Colonic mucosa (tissue), 4 donors: ENCODE results near the gene MRO. TPM values are rescaled to one million over a fixed set of nuclear protein-coding genes. Genes with fewer than 3 reads are reported as not detected.
"Not testable (repeated sequence)": the region's sequence is repeated elsewhere in the genome, so short reads cannot be mapped to it uniquely, and the experiment has no call there.

Source experiments
- DNase-seq: peaks from one replicate; pipeline ENCODE4 v3.0.0-alpha.2; 2020
- H3K27ac ChIP-seq: fragments of 200-600 bp; one replicate; pipeline ENCODE4 v1.8.0; 2021
- H3K27me3 ChIP-seq: fragments of 200-600 bp; one replicate; pipeline ENCODE4 v1.8.0; 2021
- H3K36me3 ChIP-seq: fragments of 200-600 bp; one replicate; pipeline ENCODE4 v1.8.0; 2021
- H3K4me1 ChIP-seq: fragments of 200-600 bp; one replicate; pipeline ENCODE4 v1.8.0; 2021; ENCODE audit warnings: mild to moderate bottlenecking
- H3K4me3 ChIP-seq: fragments of 200-600 bp; one replicate; pipeline ENCODE4 v1.8.0; 2021
- H3K9ac ChIP-seq, 2 donors: one replicate each; pipeline ENCODE4 v1.7.0; 2013; ENCODE audit warnings: control low read depth in 2 of 2, low read depth in 2 of 2, low read length in 2 of 2
- H3K9me3 ChIP-seq: fragments of 200-600 bp; one replicate; pipeline ENCODE4 v1.8.0; 2021
- CTCF ChIP-seq: fragments of 200-600 bp; IDR thresholded peaks from one replicate; pipeline ENCODE4 v1.8.0; 2022; ENCODE audit warnings: antibody characterized with exemption, mild to moderate bottlenecking
- intact Hi-C: fragments of 100-400 bp; cut with DNase I; formaldehyde crosslinking; loops from one replicate; pipeline ENCODE4 v1.14.1; 2022
- total RNA-seq, 2 donors: library from RNA; stranded (reverse); fragmentation: NEBNext Ultra II Directional in 1 of 2; extraction: Animal tissue kit (Norgen Biotek cat#: 25700) in 1 of 2; gene quantifications; one replicate each; pipeline ENCODE4 v1.2.1, GENCODE V29; 2021
- donor health status: healthy.
- donor health status: DM: no; HTN: no; CAD: no.
- donor health status: DM: no; HTN: no; CAD: no.

The MRO gene
- total RNA-seq, 2 donors from 2014 or later = 0.05 to 0.21 TPM

GRCh38 chr18:50861617-50862016 is 41.8 kb upstream of the MRO start:
- no peaks in the 10 kb centered on the region for H3K4me1 ChIP-seq
- H3K4me3 ChIP-seq = no peak overlapping the region
- intact Hi-C loops = no loop called here
- H3K9me3 ChIP-seq = no peaks in the 10 kb centered on the region
- no peak overlapping the region for H3K9ac ChIP-seq
- H3K36me3 ChIP-seq = no peaks in the 10 kb centered on the region
- no peak for DNase-seq
- no peak for TF ChIP-seq CTCF
- no peaks in the 10 kb centered on the region for H3K27me3 ChIP-seq
- H3K27ac ChIP-seq = no peak overlapping the region

GRCh38 chr18:50859793-50860555 is 40.2 kb upstream of the MRO start:
- DNase-seq = no peak
- Histone ChIP-seq H3K36me3 (no peaks in the 10 kb centered on the region), H3K9ac (no peak overlapping the region), H3K27me3 (no peaks in the 10 kb centered on the region), H3K4me3 (no peak overlapping the region), H3K27ac (no peak overlapping the region), H3K9me3 (no peaks in the 10 kb centered on the region), H3K4me1 (no peaks in the 10 kb centered on the region)
- TF ChIP-seq CTCF = no peak
- intact Hi-C loops = no loop called here

- intact Hi-C loops = no loop called here
These were observed 37.9 kb upstream of the MRO start for GRCh38 chr18:50857694-50858093.

GRCh38 chr18:50857166-50857565 is 37.4 kb upstream of the MRO start:
- H3K9ac ChIP-seq, H3K36me3 ChIP-seq, intact Hi-C loops, H3K4me1 ChIP-seq, H3K27me3 ChIP-seq, H3K27ac ChIP-seq, DNase-seq, H3K9me3 ChIP-seq, H3K4me3 ChIP-seq: not testable (repeated sequence)

More at GRCh38 chr18:50857694-50858093, 37.9 kb upstream of the MRO start:
- Histone ChIP-seq H3K4me3 (no peak overlapping the region), H3K27ac (no peak overlapping the region), H3K27me3 (no peaks in the 10 kb centered on the region), H3K4me1 (no peaks in the 10 kb centered on the region), H3K9me3 (no peaks in the 10 kb centered on the region), H3K36me3 (no peaks in the 10 kb centered on the region), H3K9ac (no peak overlapping the region)
- DNase-seq = no peak
- no peak for TF ChIP-seq CTCF

- no peak for TF ChIP-seq CTCF
- intact Hi-C loops = no loop called here
- Histone ChIP-seq H3K4me3 (no peak overlapping the region), H3K4me1 (no peaks in the 10 kb centered on the region), H3K9ac (no peak overlapping the region), H3K9me3 (no peaks in the 10 kb centered on the region), H3K36me3 (no peaks in the 10 kb centered on the region), H3K27ac (no peak overlapping the region), H3K27me3 (no peaks in the 10 kb centered on the region)
- DNase-seq = no peak
These were observed 36.4 kb upstream of the MRO start for GRCh38 chr18:50855976-50856757.

- Histone ChIP-seq H3K27ac (peak overlapping the region; percentile 79), H3K9ac (peak overlapping the region in 1 of 2 donors; percentile 62), H3K4me1 (no peaks in the 10 kb centered on the region), H3K4me3 (no peak overlapping the region), H3K27me3 (no peaks in the 10 kb centered on the region), H3K9me3 (no peaks in the 10 kb centered on the region), H3K36me3 (no peaks in the 10 kb centered on the region)
- intact Hi-C loops = no loop called here
- no peak for TF ChIP-seq CTCF
- DNase-seq = peak; percentile 59
These were observed 34.1 kb upstream of the MRO start for GRCh38 chr18:50853863-50854271.
